SK-N-MC (cell line): ENCODE results near the gene RSU1.
"Not testable (repeated sequence)": the region's sequence is repeated elsewhere in the genome, so short reads cannot be mapped to it uniquely, and the experiment has no call there.

Experiments used
- DNase-seq: peaks from one replicate; pipeline ENCODE4 v3.0.0-alpha.2; 2011; ENCODE audit warnings: low read depth, low spot score
- H3K27ac ChIP-seq: fragments of 200-600 bp; sonication (generic); 2 replicates; pipeline ENCODE4 v1.5.1; 2016; ENCODE audit warnings: mixed run types
- H3K36me3 ChIP-seq: fragments of 200-600 bp; sonication (generic); 2 replicates; pipeline ENCODE4 v1.6.1; 2017; ENCODE audit warnings: antibody characterized with exemption, low read length, mixed read lengths; ENCODE audit not compliant: insufficient read depth
- H3K4me3 ChIP-seq: fragments of 200-600 bp; sonication (generic); 2 replicates; pipeline ENCODE4 v1.5.1; 2016
- H3K9ac ChIP-seq: fragments of 200-600 bp; sonication (generic); 2 replicates; pipeline ENCODE4 v1.8.0; 2017; ENCODE audit warnings: mixed run types, mixed read lengths; ENCODE audit not compliant: insufficient read length
- H3K9me3 ChIP-seq: fragments of 200-600 bp; sonication (generic); 2 replicates; pipeline ENCODE4 v1.6.1; 2017; ENCODE audit warnings: low read depth, mild to moderate bottlenecking, antibody characterized with exemption, low read length, moderate library complexity, mixed read lengths
- EZH2 ChIP-seq: fragments of 200-600 bp; sonication (generic); IDR thresholded peaks from one replicate; pipeline ENCODE4 v1.6.1; 2017; ENCODE audit warnings: antibody characterized with exemption
- FOXP2 ChIP-seq: optimal IDR thresholded peaks from 2 replicates; pipeline ENCODE3; 2011; ENCODE audit warnings: mild to moderate bottlenecking, moderate library complexity; ENCODE audit not compliant: insufficient read depth; ENCODE audit errors: extremely low read length, control extremely low read depth
- POLR2AphosphoS5 ChIP-seq: IDR thresholded peaks from 2 replicates; pipeline ENCODE4 v1.6.1; 2012; ENCODE audit warnings: mild to moderate bottlenecking, low read depth, low read length, borderline replicate concordance

Gene RSU1

DNA sequence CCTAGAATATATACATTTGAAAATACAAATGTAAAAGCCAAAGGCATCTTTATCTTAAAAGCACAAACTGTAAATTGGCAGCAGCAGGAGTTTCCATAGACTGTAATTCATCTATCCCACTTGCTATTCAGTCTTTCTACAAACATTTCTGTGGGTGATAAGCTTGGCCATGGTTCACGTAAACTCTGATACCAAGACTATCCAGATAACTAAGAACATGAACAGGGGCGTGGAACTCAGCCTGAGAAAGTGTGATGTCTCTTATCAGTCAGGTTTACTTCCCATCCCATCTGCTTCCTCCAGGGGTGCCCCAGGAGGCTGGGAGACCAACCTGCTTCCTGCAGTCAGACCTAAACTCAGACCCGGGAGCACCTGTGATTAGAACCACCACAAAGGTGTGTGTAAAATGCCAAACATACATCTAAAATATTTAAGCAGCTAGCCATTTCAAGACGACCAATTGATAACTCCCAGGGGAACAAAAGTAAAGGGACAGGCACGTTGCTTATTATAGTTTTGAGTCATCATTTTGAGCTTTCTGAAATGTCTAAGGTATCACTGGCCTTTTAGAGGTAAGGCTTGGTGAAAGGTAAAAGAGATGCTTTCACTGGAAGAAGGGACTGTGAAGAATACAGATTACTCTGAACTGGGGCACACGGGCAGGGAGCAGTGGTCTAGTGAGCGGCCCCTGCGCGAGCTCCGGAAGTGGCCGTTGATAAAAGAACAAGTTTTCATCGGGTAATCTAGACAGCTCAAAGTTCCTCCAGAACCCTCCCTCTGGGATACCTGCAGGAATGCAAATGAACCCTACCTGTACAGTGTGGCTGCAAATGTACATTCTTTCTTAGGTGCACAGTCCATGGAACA, 51.5 kb downstream of the RSU1 start:
- TF ChIP-seq EZH2 (no peak), POLR2AphosphoS5 (no peak), FOXP2 (no peak)
- H3K36me3 ChIP-seq, result no peaks in the 10 kb centered on the region
- no peak for DNase-seq
- no peaks in the 10 kb centered on the region for H3K9me3 ChIP-seq
- H3K27ac ChIP-seq, result no peak overlapping the region
- H3K4me3 ChIP-seq, result no peak overlapping the region
- no peak overlapping the region for H3K9ac ChIP-seq

- no peaks in the 10 kb centered on the region for H3K9me3 ChIP-seq
- no peak overlapping the region for H3K4me3 ChIP-seq
- DNase-seq, result no peak
- no peak overlapping the region for H3K9ac ChIP-seq
- H3K36me3 ChIP-seq, result no peaks in the 10 kb centered on the region
- no peak overlapping the region for H3K27ac ChIP-seq
- no peak for TF ChIP-seq FOXP2
- no peak for TF ChIP-seq EZH2
- TF ChIP-seq POLR2AphosphoS5, result no peak
Measured at GRCh38 chr10:16761300-16761699, 55.9 kb downstream of the RSU1 start.

DNA sequence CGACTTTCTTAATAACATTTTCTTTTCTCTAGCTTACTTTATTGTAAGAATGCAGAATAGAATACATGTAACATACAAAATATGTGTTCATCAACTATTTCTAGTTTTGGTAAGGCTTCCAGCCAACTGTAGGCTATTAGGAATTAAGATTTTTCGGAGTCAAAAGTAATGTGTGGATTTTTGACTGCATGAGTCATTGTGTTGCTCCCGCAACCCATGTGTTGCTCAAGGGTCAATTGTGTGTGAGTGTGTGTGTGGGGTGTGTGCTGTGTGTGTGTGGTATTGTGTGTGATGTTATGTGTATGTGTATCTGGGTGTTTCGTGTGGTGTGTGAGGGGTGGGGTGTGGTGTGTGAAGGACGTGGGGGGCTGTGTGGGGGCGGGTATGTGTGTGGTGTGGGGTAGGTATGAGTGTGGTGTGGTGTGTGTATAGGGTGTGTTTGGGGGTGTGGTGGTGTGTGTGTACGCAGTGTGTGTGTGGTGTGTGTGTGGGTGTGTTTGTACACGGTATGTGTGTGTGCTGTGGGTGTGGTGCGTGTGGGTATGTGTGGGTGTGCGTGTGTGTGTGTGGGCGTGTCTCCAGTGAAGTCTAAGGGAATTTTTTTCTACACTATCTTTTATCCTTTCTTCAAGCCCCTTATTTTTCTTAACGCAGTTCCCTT, 60.5 kb downstream of the RSU1 start:
- Histone ChIP-seq H3K9me3 (no peaks in the 10 kb centered on the region), H3K4me3 (no peak overlapping the region), H3K27ac (no peak overlapping the region), H3K9ac (no peak overlapping the region), H3K36me3 (no peaks in the 10 kb centered on the region)
- DNase-seq, result no peak
- TF ChIP-seq EZH2 (no peak), FOXP2 (no peak), POLR2AphosphoS5 (no peak)

GRCh38 chr10:16754765-16755164, 62.5 kb downstream of the RSU1 start:
- no peaks in the 10 kb centered on the region for H3K9me3 ChIP-seq
- H3K36me3 ChIP-seq, result no peaks in the 10 kb centered on the region
- H3K9ac ChIP-seq, result no peak overlapping the region
- no peak overlapping the region for H3K4me3 ChIP-seq
- no peak for DNase-seq
- H3K27ac ChIP-seq, result no peak overlapping the region
- no peak for TF ChIP-seq POLR2AphosphoS5
- TF ChIP-seq EZH2, result no peak
- no peak for TF ChIP-seq FOXP2

GRCh38 chr10:16752849-16753248, 64.4 kb downstream of the RSU1 start:
- DNase-seq, H3K36me3 ChIP-seq, H3K9me3 ChIP-seq, H3K4me3 ChIP-seq, H3K9ac ChIP-seq, H3K27ac ChIP-seq: not testable (repeated sequence)

DNA sequence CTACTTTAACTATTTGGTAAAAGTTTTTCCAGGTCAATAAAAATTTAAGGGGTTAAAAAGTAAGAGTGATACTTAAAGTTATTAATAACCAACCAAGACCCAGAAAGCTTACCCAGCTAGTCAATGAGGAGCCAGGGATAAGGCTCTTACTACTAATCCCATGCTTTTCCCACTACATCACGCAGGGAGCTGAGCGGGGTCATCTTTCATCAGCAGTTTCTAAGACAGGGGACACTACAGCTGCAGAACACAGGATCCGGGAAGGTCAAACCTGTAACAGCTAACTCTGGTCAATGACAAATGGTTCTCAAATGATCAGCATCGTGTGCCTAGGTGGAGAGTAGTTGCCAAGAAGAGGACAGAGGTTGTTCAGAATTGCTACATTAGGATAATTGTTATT, 65.1 kb downstream of the RSU1 start:
- H3K36me3 ChIP-seq, result no peaks in the 10 kb centered on the region
- no peak for TF ChIP-seq POLR2AphosphoS5
- TF ChIP-seq FOXP2, result no peak
- no peak for TF ChIP-seq EZH2
- DNase-seq, result no peak
- H3K4me3 ChIP-seq, result no peak overlapping the region
- H3K9ac ChIP-seq, result no peak overlapping the region
- H3K9me3 ChIP-seq, result no peaks in the 10 kb centered on the region
- H3K27ac ChIP-seq, result no peak overlapping the region

DNA sequence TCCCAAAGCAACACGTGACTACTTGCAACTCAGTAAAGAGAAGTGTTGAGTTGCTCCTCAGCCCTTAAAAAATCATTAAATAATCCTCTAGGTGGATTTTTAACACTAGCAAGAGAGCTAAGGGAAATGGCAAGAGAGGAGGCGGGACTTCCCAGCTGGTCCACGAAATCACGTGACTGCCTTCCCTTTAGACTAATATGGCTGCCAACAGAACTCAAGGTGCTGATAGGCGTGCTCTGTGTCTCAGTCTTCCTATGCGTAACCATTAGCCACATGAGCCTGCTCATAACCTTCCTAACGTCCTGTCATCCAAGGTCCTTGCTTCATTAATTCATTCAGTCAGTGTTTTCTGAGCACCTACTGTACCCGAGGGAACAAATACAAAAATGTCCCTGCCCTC, 66.0 kb downstream of the RSU1 start:
- no peak overlapping the region for H3K4me3 ChIP-seq
- TF ChIP-seq FOXP2 (no peak), POLR2AphosphoS5 (no peak), EZH2 (no peak)
- no peak overlapping the region for H3K9ac ChIP-seq
- no peak for DNase-seq
- no peak overlapping the region for H3K27ac ChIP-seq
- H3K36me3 ChIP-seq, result no peaks in the 10 kb centered on the region
- no peaks in the 10 kb centered on the region for H3K9me3 ChIP-seq

DNA sequence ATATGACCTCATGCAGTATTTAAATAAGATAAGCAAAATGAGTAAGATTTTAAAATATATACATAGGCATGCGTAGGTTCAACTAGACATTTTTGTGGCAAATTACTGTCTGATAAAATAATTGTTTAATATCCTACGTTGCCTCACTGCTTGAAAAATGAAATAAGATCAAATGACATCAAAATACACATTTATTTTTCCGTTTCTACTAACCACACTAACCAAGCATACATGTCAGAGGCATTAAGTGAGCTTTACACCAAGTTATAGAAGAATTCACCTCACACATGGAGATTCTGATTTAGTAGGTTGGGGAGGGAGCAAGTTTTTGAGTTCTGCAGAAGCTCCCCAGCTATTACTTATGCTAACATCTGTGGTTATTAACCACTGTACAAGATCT, 66.8 kb downstream of the RSU1 start:
- no peak for DNase-seq
- no peak for TF ChIP-seq EZH2

DNA sequence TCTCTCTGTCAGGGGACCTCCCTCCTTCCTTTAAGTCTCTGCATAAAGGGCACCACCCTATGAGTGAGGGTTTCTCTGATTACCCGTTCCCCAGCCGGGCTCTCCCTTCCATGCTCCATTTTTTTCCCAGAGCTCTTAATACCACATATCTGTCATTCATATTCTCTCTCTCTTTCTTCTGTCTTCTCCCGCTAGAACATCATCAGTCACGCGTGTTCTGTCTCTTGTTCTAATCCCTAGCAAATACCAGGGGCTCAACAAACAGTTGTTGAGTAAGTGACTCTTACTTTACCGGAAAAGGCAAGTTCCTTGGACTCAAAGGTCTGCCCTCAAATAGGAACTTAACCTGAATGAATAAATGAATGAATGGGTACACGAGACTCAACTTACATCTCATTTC, 68.5 kb downstream of the RSU1 start:
- H3K9ac ChIP-seq, result no peak overlapping the region
- DNase-seq, result no peak
- no peak overlapping the region for H3K27ac ChIP-seq
- no peaks in the 10 kb centered on the region for H3K9me3 ChIP-seq
- no peak overlapping the region for H3K4me3 ChIP-seq
- no peaks in the 10 kb centered on the region for H3K36me3 ChIP-seq
- no peak for TF ChIP-seq FOXP2
- TF ChIP-seq POLR2AphosphoS5, result no peak
- no peak for TF ChIP-seq EZH2

More for the DNA sequence above, 66.8 kb downstream of the RSU1 start:
- H3K4me3 ChIP-seq, result no peak overlapping the region
- no peak overlapping the region for H3K27ac ChIP-seq
- no peak overlapping the region for H3K9ac ChIP-seq
- H3K36me3 ChIP-seq, result no peaks in the 10 kb centered on the region
- H3K9me3 ChIP-seq, result no peaks in the 10 kb centered on the region
